ENCODE measurements around the gene SPACA5.

Gene SPACA5

DNA sequence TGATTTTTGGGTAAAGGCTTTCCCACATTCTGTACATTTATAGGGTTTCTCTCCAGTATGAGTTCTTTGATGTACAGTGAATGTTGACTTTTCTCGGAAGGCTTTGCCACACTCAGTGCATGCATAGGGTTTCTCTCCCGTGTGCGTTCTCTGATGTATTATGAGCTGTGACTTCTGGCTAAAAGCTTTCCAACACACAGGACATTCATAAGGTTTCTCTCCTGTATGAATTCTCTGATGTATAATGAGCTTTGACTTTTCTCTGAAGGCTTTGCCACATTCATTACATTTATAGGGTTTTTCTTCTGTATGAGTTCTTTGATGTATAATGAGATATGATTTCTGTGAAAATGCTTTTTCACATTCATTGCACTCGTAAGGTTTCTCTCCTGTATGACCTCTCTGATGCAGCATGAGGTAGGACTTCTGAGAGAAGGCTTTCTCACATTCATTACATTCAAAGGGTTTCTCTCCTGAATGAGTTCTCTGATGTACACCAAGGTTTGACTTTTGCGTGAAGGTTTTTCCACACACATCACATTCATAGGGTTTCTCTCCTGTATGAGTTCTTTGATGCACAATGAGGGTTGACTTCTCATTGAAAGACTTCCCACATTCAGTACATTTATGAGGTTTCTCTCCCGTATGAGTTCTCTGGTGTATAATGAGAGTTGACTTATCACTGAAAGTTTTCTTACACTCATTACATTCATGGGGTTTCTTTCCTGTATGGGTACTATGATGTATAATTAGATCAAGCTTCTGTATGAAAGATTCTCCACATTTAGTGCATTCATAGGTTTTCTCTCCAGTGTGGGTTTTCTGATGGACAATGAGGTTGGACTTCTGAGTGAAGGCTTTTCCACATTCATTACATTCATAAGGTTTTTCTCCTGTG lies 30.3 kb upstream of the SPACA5 start:
- no peaks in the 10 kb centered on the region for H3K4me1 ChIP-seq (ENCODE audit: control insufficient read depth in 1 of 2, insufficient read depth in 1 of 2, low read depth in 1 of 2, low read length in 1 of 2)
- peaks cover 10% of the 10 kb centered on the region for H3K9me3 ChIP-seq
- H3K27me3 ChIP-seq, result no peaks in the 10 kb centered on the region
- no peak overlapping the region for H3K4me3 ChIP-seq (ENCODE audit: low read depth in 1 of 2, low read length in 1 of 2)
- H3K27ac ChIP-seq, result no peak overlapping the region
- peaks cover 36% of the 10 kb centered on the region for H3K36me3 ChIP-seq
- TF ChIP-seq, protein P1, sequence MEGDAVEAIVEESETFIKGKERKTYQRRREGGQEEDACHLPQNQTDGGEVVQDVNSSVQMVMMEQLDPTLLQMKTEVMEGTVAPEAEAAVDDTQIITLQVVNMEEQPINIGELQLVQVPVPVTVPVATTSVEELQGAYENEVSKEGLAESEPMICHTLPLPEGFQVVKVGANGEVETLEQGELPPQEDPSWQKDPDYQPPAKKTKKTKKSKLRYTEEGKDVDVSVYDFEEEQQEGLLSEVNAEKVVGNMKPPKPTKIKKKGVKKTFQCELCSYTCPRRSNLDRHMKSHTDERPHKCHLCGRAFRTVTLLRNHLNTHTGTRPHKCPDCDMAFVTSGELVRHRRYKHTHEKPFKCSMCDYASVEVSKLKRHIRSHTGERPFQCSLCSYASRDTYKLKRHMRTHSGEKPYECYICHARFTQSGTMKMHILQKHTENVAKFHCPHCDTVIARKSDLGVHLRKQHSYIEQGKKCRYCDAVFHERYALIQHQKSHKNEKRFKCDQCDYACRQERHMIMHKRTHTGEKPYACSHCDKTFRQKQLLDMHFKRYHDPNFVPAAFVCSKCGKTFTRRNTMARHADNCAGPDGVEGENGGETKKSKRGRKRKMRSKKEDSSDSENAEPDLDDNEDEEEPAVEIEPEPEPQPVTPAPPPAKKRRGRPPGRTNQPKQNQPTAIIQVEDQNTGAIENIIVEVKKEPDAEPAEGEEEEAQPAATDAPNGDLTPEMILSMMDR (IDR thresholded peaks at IDR 0.05), result no peak

DNA sequence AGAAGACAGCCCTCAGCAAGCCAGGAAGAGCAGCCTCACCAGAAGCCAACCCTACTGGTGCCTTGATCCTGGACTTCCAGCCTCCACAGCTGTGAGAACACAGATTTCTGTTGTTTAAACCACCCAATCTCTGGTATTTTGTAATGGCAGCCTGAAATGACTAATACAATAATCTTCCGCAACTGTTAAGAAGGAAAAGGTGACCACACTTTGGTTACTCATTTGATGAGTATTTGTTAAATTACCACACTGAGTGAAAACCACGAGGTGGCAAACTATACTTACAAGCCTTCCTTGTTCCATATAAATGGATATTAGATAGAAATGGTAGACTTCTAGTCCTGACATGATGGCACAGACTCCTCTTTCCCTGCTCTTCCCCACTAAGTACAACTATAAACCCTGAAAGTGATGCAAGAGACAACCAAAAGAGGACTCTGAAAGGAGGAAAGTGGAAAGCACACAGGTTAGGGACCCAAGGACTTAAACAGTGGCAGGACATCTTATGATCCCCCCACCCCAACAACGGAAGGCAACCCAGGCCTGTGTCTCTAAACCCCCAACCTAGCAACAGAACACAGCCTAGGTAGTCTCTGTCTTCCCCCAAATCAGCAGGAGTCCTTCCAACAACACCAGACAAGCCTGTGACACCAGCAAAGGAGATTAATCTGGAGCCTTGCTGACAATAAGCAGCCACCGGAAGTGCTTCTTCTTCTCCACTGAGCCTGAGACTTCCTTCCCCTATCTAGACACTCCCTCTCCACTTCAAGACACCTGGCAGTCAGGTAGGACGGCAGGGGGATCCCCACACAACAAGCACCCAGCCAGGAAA lies 15.3 kb upstream of the SPACA5 start:
- H3K4me3 ChIP-seq (ENCODE audit: low read depth in 1 of 2, low read length in 1 of 2), result no peak overlapping the region
- peaks cover 19 to 22% of the 10 kb centered on the region in 2 experiments for H3K4me1 ChIP-seq (ENCODE audit: control insufficient read depth in 1 of 2, insufficient read depth in 1 of 2, low read depth in 1 of 2, low read length in 1 of 2)
- peaks cover 11% of the 10 kb centered on the region for H3K36me3 ChIP-seq
- TF ChIP-seq, protein P1 (IDR thresholded peaks at IDR 0.05), result no peak
- no peaks in the 10 kb centered on the region for H3K27me3 ChIP-seq
- no peaks in the 10 kb centered on the region for H3K9me3 ChIP-seq
- peak overlapping the region; percentile 82 for H3K27ac ChIP-seq

DNA sequence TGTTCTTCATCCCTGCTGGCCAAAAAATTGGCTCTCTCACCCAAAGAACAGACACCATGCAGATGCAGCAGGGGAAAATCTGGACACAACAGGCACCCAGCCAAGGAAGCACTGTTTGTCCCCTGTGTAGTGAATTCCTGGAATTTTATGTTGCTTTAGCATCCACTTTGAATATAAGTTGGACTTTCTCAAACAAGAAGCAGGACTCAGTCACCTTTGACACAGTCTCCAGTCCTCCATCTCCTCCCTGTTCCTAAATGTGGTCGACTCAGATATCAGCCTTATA lies 14.8 kb upstream of the SPACA5 start:
- H3K4me1 ChIP-seq (ENCODE audit: control insufficient read depth in 1 of 2, insufficient read depth in 1 of 2, low read depth in 1 of 2, low read length in 1 of 2), result peaks cover 19 to 22% of the 10 kb centered on the region in 2 experiments
- H3K36me3 ChIP-seq, result peaks cover 15% of the 10 kb centered on the region
- no peaks in the 10 kb centered on the region for H3K9me3 ChIP-seq
- H3K27me3 ChIP-seq, result no peaks in the 10 kb centered on the region
- TF ChIP-seq, protein P1 (IDR thresholded peaks at IDR 0.05), result no peak
- H3K27ac ChIP-seq, result peak overlapping the region; percentile 82
- no peak overlapping the region for H3K4me3 ChIP-seq (ENCODE audit: low read depth in 1 of 2, low read length in 1 of 2)

DNA sequence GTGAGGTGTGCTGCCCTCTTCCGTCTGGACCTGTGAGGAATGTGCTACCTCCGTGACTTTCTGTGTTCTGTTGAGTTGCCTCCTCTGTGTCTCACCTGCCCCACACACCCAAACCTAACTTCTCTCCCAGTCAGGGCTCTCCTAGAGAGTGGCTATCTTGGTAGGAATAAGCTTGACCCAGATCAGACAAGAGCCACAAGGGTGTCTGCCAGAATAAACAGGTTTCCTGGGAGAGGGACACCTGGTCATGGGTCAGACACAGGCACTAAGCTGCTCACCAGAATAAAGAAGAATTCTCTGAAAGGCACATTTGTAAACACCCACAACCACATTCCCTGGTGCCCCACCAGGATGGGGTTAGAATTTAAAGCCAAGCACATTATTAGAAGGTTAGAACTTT lies 14.1 kb upstream of the SPACA5 start:
- TF ChIP-seq, protein P1 (IDR thresholded peaks at IDR 0.05), result no peak
- peaks cover 8% of the 10 kb centered on the region for H3K36me3 ChIP-seq

DNA sequence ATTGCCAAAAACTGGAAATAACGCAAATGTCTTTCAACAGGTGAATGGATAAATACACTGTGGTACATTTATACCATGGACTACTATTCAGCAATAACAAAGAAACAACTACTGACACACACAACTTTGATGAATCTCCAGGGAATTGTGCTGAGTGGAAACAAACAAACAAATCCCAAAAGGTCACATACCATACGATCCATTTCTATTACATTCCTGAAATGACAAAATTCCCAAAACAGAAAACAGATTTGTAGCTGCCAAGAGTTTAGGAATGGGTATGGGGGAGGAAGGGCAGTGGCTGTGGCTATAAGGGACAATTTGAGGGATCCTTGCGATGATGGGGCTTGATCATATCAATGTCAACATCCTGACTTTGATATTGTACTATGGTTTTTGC lies 5.5 kb upstream of the SPACA5 start:
- Histone ChIP-seq H3K9me3 (no peaks in the 10 kb centered on the region), H3K27ac (no peak overlapping the region), H3K36me3 (peaks cover 5% of the 10 kb centered on the region), H3K27me3 (no peaks in the 10 kb centered on the region), H3K4me1 (ENCODE audit: control insufficient read depth in 1 of 2, insufficient read depth in 1 of 2, low read depth in 1 of 2, low read length in 1 of 2) (peaks cover 14 to 15% of the 10 kb centered on the region in 2 experiments), H3K4me3 (ENCODE audit: low read depth in 1 of 2, low read length in 1 of 2) (no peak overlapping the region)
- TF ChIP-seq, protein P1 (IDR thresholded peaks at IDR 0.05), result no peak

More for the DNA sequence above, 14.1 kb upstream of the SPACA5 start:
- Histone ChIP-seq H3K27ac (no peak overlapping the region), H3K27me3 (no peaks in the 10 kb centered on the region), H3K9me3 (no peaks in the 10 kb centered on the region), H3K4me1 (ENCODE audit: control insufficient read depth in 1 of 2, insufficient read depth in 1 of 2, low read depth in 1 of 2, low read length in 1 of 2) (peaks cover 19 to 22% of the 10 kb centered on the region in 2 experiments), H3K4me3 (ENCODE audit: low read depth in 1 of 2, low read length in 1 of 2) (no peak overlapping the region)

Measured in neutrophil (primary cell).